ENCODE data around the gene EIF4EBP3. TPM values are rescaled to one million over a fixed set of nuclear protein-coding genes. Genes with fewer than 3 reads are reported as not detected.

EIF4EBP3 gene
- polyA plus RNA-seq, 1 donor (not counting 4 experiments of a cell fraction or from before 2014, with no cell fraction given): 5.2 TPM

DNA sequence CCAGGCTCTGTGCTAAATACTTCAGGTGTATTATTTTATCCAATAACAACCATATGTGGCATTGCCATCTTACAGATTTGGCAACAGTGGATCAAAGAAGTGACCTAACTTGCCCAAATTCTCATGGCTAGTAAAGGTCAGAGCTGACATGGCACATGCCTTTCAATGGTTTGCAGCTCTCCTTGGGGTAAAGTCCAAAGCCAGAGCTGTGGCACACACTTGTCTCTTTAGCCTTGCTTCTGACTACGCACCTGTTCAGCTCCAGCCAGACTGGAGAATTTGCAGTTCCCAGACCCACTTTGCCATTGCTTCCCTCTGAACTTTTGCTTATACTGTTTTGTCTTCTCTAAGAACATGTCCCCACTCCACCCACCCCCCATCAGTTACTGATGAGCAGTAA lies 23.0 kb downstream of the EIF4EBP3 start:
- no peak overlapping the region for H3K4me2 ChIP-seq (ENCODE audit: control insufficient read depth, extremely low read depth, insufficient read depth, low read depth, low read length)
- no peak for DNase-seq (ENCODE audit: low read depth, low spot score)
- H4K20me1 ChIP-seq (ENCODE audit: control insufficient read depth, extremely low read depth, insufficient read depth, low read length): no peaks in the 10 kb centered on the region
- H3K36me3 ChIP-seq (ENCODE audit: control insufficient read depth in 2 of 2, extremely low read depth in 1 of 2, insufficient read depth in 2 of 2, low read length in 2 of 2): peaks cover 18 to 23% of the 10 kb centered on the region in 2 experiments
- no peak for FAIRE-seq
- H3K4me1 ChIP-seq (ENCODE audit: control insufficient read depth, extremely low read depth, insufficient read depth, low read length): peaks cover 12% of the 10 kb centered on the region
- dilution Hi-C loops (cut with MboI; ENCODE audit: extremely low pct_ligation_motif_present, low sequenced_read_pairs): no loop called here
- H3K79me2 ChIP-seq (ENCODE audit: control insufficient read depth, insufficient read depth, low read length): peaks cover 18% of the 10 kb centered on the region
- TF ChIP-seq EZH2 (IDR thresholded peaks at IDR 0.05; ENCODE audit: low read length): no peak
- TF ChIP-seq, protein P1, sequence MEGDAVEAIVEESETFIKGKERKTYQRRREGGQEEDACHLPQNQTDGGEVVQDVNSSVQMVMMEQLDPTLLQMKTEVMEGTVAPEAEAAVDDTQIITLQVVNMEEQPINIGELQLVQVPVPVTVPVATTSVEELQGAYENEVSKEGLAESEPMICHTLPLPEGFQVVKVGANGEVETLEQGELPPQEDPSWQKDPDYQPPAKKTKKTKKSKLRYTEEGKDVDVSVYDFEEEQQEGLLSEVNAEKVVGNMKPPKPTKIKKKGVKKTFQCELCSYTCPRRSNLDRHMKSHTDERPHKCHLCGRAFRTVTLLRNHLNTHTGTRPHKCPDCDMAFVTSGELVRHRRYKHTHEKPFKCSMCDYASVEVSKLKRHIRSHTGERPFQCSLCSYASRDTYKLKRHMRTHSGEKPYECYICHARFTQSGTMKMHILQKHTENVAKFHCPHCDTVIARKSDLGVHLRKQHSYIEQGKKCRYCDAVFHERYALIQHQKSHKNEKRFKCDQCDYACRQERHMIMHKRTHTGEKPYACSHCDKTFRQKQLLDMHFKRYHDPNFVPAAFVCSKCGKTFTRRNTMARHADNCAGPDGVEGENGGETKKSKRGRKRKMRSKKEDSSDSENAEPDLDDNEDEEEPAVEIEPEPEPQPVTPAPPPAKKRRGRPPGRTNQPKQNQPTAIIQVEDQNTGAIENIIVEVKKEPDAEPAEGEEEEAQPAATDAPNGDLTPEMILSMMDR (optimal IDR thresholded peaks at IDR 0.05 in 1 of 3, IDR thresholded peaks at IDR 0.05 in 1 of 3, conservative IDR thresholded peaks at IDR 0.05 in 1 of 3; ENCODE audit: extremely low read depth in 1 of 3, insufficient read depth in 2 of 3, low read length in 3 of 3): no peak
- H3K9ac ChIP-seq (ENCODE audit: control insufficient read depth, extremely low read depth, insufficient read depth, low read length): no peak overlapping the region
- H3K4me3 ChIP-seq (ENCODE audit: control insufficient read depth in 2 of 3, extremely low read depth in 1 of 3, insufficient read depth in 2 of 3, low read depth in 1 of 3, low read length in 3 of 3): no peak overlapping the region
- no peaks in the 10 kb centered on the region for H3K27me3 ChIP-seq (ENCODE audit: control insufficient read depth, extremely low read depth, insufficient read depth, low read length)
- H3K9me3 ChIP-seq (ENCODE audit: control insufficient read depth, low read depth, low read length): no peaks in the 10 kb centered on the region
- no peaks in the 10 kb centered on the region for H3K9me1 ChIP-seq (ENCODE audit: control insufficient read depth, extremely low read depth, insufficient read depth, low read length)
- H3K27ac ChIP-seq (ENCODE audit: control insufficient read depth, insufficient read depth, low read length): no peak overlapping the region
- H2AFZ ChIP-seq (ENCODE audit: control insufficient read depth, low read length): no peak overlapping the region

DNA sequence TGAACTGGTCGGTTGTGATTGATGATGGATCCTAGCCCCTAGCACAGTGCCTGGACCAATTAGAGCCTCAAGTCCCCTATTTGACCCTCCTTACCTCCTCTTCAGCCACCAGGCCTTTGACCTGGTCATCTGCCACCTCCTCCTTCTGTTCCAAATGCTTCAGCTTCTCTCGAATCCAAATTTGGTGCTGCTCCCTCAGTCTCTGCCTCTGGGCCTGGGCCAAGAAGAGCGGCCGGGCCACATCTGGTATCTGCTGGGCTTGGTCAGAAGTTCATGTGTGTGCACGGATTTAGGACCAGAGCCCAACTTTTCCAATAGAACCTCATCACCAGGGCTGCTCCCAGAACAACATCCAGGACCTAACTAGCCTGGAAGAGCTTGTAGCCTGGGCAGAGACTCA lies 23.6 kb downstream of the EIF4EBP3 start:
- dilution Hi-C loops (cut with MboI; ENCODE audit: extremely low pct_ligation_motif_present, low sequenced_read_pairs): no loop called here
- no peak overlapping the region for H2AFZ ChIP-seq (ENCODE audit: control insufficient read depth, low read length)
- H3K4me1 ChIP-seq (ENCODE audit: control insufficient read depth, extremely low read depth, insufficient read depth, low read length): peaks cover 5% of the 10 kb centered on the region
- peaks cover 13% of the 10 kb centered on the region for H3K79me2 ChIP-seq (ENCODE audit: control insufficient read depth, insufficient read depth, low read length)
- H3K9ac ChIP-seq (ENCODE audit: control insufficient read depth, extremely low read depth, insufficient read depth, low read length): no peak overlapping the region
- no peak for FAIRE-seq
- no peaks in the 10 kb centered on the region for H4K20me1 ChIP-seq (ENCODE audit: control insufficient read depth, extremely low read depth, insufficient read depth, low read length)
- peaks cover 18 to 22% of the 10 kb centered on the region in 2 experiments for H3K36me3 ChIP-seq (ENCODE audit: control insufficient read depth in 2 of 2, extremely low read depth in 1 of 2, insufficient read depth in 2 of 2, low read length in 2 of 2)
- no peaks in the 10 kb centered on the region for H3K9me1 ChIP-seq (ENCODE audit: control insufficient read depth, extremely low read depth, insufficient read depth, low read length)
- H3K27ac ChIP-seq (ENCODE audit: control insufficient read depth, insufficient read depth, low read length): no peak overlapping the region
- no peak for DNase-seq (ENCODE audit: low read depth, low spot score)
- no peak for TF ChIP-seq EZH2 (IDR thresholded peaks at IDR 0.05; ENCODE audit: low read length)
- TF ChIP-seq, protein P1 (optimal IDR thresholded peaks at IDR 0.05 in 1 of 3, IDR thresholded peaks at IDR 0.05 in 1 of 3, conservative IDR thresholded peaks at IDR 0.05 in 1 of 3; ENCODE audit: extremely low read depth in 1 of 3, insufficient read depth in 2 of 3, low read length in 3 of 3): no peak
- H3K9me3 ChIP-seq (ENCODE audit: control insufficient read depth, low read depth, low read length): no peaks in the 10 kb centered on the region
- no peak overlapping the region for H3K4me2 ChIP-seq (ENCODE audit: control insufficient read depth, extremely low read depth, insufficient read depth, low read depth, low read length)
- H3K4me3 ChIP-seq (ENCODE audit: control insufficient read depth in 2 of 3, extremely low read depth in 1 of 3, insufficient read depth in 2 of 3, low read depth in 1 of 3, low read length in 3 of 3): no peak overlapping the region
- H3K27me3 ChIP-seq (ENCODE audit: control insufficient read depth, extremely low read depth, insufficient read depth, low read length): no peaks in the 10 kb centered on the region

Measured in keratinocyte (primary cell).